NCI-H1436 treated with DMSO at 0.1 percent for 48 hours (cell line): Measurements from ENCODE around the gene LSS.
A peak's percentile ranks its signal among the peaks of the same experiment; 100 is the strongest.
"Not testable (repeated sequence)": the region's sequence is repeated elsewhere in the genome, so short reads cannot be mapped to it uniquely, and the experiment has no call there.

Experiments
- DNase-seq: peaks from one replicate; lab custom pipeline; 2025; lab: John Stamatoyannopoulos, UW

Gene LSS

GRCh38 chr21:46185716-46186115 is 42.9 kb downstream of the LSS start:
- no peak for DNase-seq

GRCh38 chr21:46184625-46185555 is 43.7 kb downstream of the LSS start:
- DNase-seq: peak; percentile 57

GRCh38 chr21:46183910-46184624 is 44.5 kb downstream of the LSS start, which contains the start of gene SPATC1L:
Gene SPATC1L, minus strand, starts transcription at chr21:46184459. Its CDS starts 1,643 bp downstream, at chr21:46182816.
- no peak for DNase-seq

- not testable (repeated sequence) for DNase-seq
Observed at GRCh38 chr21:46183337-46183909, 45.2 kb downstream of the LSS start.

- no peak for DNase-seq
Observed at GRCh38 chr21:46182548-46183336, 45.8 kb downstream of the LSS start.

GRCh38 chr21:46181953-46182547 is 46.5 kb downstream of the LSS start:
- DNase-seq: no peak

- no peak for DNase-seq
Observed at GRCh38 chr21:46181436-46181835, 47.1 kb downstream of the LSS start.

- DNase-seq: no peak
Observed at GRCh38 chr21:46180778-46181391, 47.7 kb downstream of the LSS start.

- no peak for DNase-seq
Observed at GRCh38 chr21:46180079-46180722, 48.4 kb downstream of the LSS start.

- no peak for DNase-seq
Observed at GRCh38 chr21:46179708-46180078, 48.9 kb downstream of the LSS start.

GRCh38 chr21:46178961-46179360 is 49.6 kb downstream of the LSS start:
- no peak for DNase-seq

- DNase-seq: not testable (repeated sequence)
Observed at GRCh38 chr21:46176443-46177129, 52.0 kb downstream of the LSS start.

- no peak for DNase-seq
Observed at GRCh38 chr21:46173573-46173972, 55.0 kb downstream of the LSS start.

- no peak for DNase-seq
Observed at GRCh38 chr21:46172863-46173528, 55.6 kb downstream of the LSS start.

- DNase-seq: no peak
Observed at GRCh38 chr21:46171996-46172862, 56.3 kb downstream of the LSS start.

- DNase-seq: no peak
Observed at GRCh38 chr21:46171585-46171984, 57.0 kb downstream of the LSS start.

GRCh38 chr21:46170436-46171193 is 58.0 kb downstream of the LSS start:
- DNase-seq: not testable (repeated sequence)
